LNCaP clone FGC (cell line): Measurements from ENCODE around the gene SYT10.
"Not testable (repeated sequence)": the region's sequence is repeated elsewhere in the genome, so short reads cannot be mapped to it uniquely, and the experiment has no call there.

Experiments used
- DNase-seq: peaks from one replicate; pipeline ENCODE4 v3.0.0-alpha.2; 2011; ENCODE audit warnings: low read depth
- H3K4me3 ChIP-seq: 2 replicates; pipeline ENCODE4 v1.5.1; 2011; ENCODE audit warnings: mild to moderate bottlenecking, low read depth, low read length, control low read depth
- TF ChIP-seq, protein P1 (sequence below): IDR thresholded peaks from 2 replicates; pipeline ENCODE4 v1.5.1; 2012; ENCODE audit warnings: mild to moderate bottlenecking; ENCODE audit not compliant: control insufficient read depth, insufficient read depth; ENCODE audit errors: extremely low read depth

SYT10 gene

DNA sequence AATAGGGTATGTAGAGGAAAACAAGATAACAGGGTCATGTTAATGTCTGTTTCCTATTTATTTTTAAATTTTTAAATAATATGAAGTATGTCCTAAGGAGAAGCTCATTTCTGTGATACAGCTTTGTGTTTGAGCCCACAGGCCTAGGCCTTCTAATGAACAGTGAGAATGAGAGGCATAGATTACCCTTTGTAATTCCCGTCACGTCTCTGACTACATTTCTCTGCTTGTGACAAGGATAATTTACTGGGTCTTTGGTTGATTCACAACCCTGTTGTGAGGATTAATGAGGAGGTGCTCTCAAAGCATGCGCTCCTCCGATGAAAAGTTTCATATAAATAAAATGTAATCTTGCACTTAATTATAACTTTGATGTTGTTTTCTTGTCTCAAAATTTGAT is 56.1 kb downstream of the SYT10 start:
- TF ChIP-seq, protein P1, sequence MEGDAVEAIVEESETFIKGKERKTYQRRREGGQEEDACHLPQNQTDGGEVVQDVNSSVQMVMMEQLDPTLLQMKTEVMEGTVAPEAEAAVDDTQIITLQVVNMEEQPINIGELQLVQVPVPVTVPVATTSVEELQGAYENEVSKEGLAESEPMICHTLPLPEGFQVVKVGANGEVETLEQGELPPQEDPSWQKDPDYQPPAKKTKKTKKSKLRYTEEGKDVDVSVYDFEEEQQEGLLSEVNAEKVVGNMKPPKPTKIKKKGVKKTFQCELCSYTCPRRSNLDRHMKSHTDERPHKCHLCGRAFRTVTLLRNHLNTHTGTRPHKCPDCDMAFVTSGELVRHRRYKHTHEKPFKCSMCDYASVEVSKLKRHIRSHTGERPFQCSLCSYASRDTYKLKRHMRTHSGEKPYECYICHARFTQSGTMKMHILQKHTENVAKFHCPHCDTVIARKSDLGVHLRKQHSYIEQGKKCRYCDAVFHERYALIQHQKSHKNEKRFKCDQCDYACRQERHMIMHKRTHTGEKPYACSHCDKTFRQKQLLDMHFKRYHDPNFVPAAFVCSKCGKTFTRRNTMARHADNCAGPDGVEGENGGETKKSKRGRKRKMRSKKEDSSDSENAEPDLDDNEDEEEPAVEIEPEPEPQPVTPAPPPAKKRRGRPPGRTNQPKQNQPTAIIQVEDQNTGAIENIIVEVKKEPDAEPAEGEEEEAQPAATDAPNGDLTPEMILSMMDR, result no peak
- H3K4me3 ChIP-seq, result no peak overlapping the region
- no peak for DNase-seq

DNA sequence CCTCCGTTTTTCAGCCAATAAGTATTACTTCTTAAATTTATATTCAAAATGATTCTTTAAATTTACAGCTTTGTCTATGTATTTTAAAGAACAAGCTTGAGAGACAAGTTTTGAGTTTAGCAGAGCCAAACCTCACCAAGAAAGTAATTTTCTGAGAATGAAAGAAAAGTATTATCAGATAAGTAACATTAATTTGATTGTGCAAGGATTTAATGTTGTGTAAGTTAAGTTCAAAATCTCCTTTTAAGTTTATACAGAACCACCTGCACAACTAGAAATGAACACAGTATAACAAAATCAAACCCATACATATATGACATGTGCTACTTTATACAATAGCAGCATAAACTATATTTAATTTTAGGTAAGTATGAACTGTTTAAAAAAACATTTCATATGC is 63.5 kb downstream of the SYT10 start:
- H3K4me3 ChIP-seq, result no peak overlapping the region
- TF ChIP-seq, protein P1, result no peak
- DNase-seq, result no peak

DNA sequence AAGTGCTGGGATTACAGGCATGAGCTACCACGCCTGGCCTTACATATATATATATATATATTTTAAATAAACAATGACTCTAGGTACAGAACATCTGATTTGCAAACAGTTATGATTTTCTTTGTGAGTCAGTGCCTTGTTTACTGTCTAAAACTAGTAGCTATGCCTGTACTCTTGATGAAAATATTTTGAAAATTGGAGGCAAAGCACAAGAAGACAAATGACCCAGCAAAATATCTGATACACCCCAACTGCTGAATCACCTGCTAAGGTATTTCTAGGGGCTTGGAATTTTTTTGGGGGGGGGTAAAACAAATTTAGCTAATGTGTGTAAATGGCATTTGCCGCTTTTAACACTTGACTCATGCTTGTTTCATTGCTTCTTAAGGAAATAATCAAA is 69.3 kb downstream of the SYT10 start:
- TF ChIP-seq, protein P1, result no peak
- no peak overlapping the region for H3K4me3 ChIP-seq
- no peak for DNase-seq

DNA sequence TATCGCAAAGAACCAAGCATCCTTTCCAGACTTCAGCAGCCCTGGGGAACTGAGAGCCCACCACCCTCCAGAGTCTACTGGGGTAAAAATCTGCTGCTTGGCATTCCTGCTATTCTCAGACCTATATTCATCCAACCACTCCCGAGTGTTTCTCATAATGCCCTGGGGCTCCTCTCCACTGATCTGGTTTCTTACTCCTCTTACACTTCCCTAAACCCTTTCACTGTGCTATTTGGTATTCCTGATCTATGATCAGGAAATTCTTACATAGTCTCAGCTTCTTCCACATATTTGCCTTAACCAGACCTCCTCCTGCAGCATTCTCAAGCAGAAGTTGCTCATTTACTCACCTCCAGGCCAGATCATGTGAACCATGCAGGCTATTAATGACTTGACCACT is 82.4 kb downstream of the SYT10 start:
- no peak for DNase-seq
- TF ChIP-seq, protein P1, result no peak
- H3K4me3 ChIP-seq, result no peak overlapping the region

DNA sequence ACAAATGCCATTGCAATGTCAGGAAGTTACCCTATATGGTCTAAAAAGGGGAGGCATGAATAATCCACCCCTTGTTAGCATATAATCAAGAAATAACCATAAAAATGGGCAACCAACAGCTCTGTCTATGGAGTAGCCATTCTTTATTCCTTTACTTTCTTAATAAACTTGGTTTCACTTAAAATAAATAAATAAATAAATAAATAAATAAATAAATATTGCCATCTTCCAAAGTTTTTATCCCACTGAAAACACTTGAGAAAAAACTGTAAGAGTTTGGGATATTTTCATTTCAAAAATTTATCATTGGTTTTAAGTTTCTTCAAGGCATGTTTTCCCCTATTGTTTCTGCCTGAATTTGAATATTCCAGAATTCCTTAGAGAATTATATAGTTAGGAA is 89.8 kb downstream of the SYT10 start:
- DNase-seq, result no peak
- TF ChIP-seq, protein P1, result no peak
- H3K4me3 ChIP-seq, result no peak overlapping the region

DNA sequence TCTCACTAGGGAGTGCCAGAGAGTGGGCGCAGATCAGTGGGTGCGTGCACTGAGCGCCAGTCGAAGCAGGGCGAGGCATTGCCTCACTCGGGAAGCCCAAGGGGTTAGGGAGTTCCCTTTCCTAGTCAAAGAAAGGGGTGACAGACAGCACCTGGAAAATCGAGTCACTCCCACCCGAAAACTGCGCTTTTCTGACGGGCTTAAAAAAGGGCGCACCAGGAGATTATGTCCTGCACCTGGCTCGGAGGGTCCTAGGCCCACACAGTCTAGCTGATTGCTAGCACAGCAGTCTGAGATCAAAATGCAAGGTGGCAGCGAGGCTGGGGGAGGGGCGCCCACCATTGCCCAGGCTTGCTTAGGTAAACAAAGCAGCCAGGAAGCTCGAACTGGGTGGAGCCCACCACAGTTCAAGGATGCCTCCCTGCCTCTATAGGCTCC is 107.6 kb downstream of the SYT10 start:
- DNase-seq, H3K4me3 ChIP-seq: not testable (repeated sequence)

DNA sequence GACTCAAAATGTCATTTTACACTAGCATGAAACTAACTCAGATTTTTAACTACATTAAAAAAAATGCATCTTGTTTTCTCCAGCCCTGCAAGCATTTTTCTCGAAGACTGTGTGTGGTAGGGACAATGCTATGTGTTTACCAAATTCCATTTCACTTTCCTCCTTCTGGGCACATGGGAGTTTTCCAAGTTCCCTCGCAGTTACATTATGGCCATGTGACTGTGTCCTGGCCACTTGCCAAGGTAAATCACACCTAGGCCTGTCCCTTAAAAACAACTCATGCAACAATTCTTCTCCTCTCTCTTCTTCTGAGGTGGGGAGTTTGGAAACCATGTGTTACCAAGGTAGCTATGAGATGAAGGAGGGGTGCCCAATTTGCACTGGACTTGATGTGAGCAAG is 108.7 kb downstream of the SYT10 start:
- H3K4me3 ChIP-seq, result no peak overlapping the region
- TF ChIP-seq, protein P1, result no peak
- DNase-seq, result peak; percentile 35
